Panc1 (cell line): ENCODE measurements around the gene TEDC1. TPM values are rescaled to one million over a fixed set of nuclear protein-coding genes. Genes with fewer than 3 reads are reported as not detected.

Experiments used
- ATAC-seq: fragments of 200-7000 bp; cut with Tn5 transposase; 2 replicates; pipeline ENCODE4 v1.9.1; 2020; ENCODE audit warnings: mild to moderate bottlenecking, moderate library complexity
- BruUV-seq: library from RNA; stranded (reverse); fragments of 400-500 nt; replicated peaks from 2 replicates; lab custom pipeline; 2021; lab: Mats Ljungman, UMichigan
- CTCF ChIA-PET: fragments of 300-600 bp; sonication (Branson Sonifier 250); formaldehyde crosslinking; loops from one replicate; lab custom pipeline; 2022; ENCODE audit warnings: antibody characterized with exemption; lab: Charles Lee
- POLR2A ChIA-PET: fragments of 300-600 bp; sonication (Branson Sonifier 250); formaldehyde crosslinking; loops from one replicate; lab custom pipeline; 2022; ENCODE audit warnings: antibody characterized with exemption; lab: Charles Lee
- DNase-seq: peaks from one replicate; pipeline ENCODE4 v3.0.0-alpha.2; 2010; ENCODE audit warnings: low read depth, low spot score
- H3K27ac ChIP-seq: 2 replicates; pipeline ENCODE4 v1.5.1; 2011; ENCODE audit warnings: mild to moderate bottlenecking, low read length, inconsistent platforms
- H3K27me3 ChIP-seq: fragments of 200-500 bp; sonication (Bioruptor generic); 2 replicates; pipeline ENCODE4 v1.6.0; 2014; ENCODE audit warnings: low read length, inconsistent platforms; ENCODE audit not compliant: control insufficient read depth, insufficient read depth
- H3K36me3 ChIP-seq: fragments of 200-500 bp; sonication (Bioruptor generic); 2 replicates; pipeline ENCODE4 v1.5.1; 2014; ENCODE audit warnings: inconsistent platforms, mild to moderate bottlenecking, low read length, moderate library complexity; ENCODE audit not compliant: control insufficient read depth, insufficient read depth
- H3K4me1 ChIP-seq: 2 replicates; pipeline ENCODE4 v1.5.1; 2011; ENCODE audit warnings: inconsistent platforms, mild to moderate bottlenecking, low read length, moderate library complexity; ENCODE audit not compliant: control insufficient read depth, insufficient read depth
- H3K4me3 ChIP-seq, 2 experiments: 2 replicates each; pipeline ENCODE4 v1.5.1; 2011 to 2012; ENCODE audit warnings: low read depth in 2 of 2, low read length in 2 of 2, mild to moderate bottlenecking in 2 of 2, inconsistent platforms in 1 of 2, moderate library complexity in 1 of 2
- H3K9me3 ChIP-seq: fragments of 200-500 bp; sonication (Bioruptor generic); 2 replicates; pipeline ENCODE4 v1.5.1; 2014; ENCODE audit warnings: low read depth, mild to moderate bottlenecking, inconsistent platforms, low read length, moderate library complexity; ENCODE audit not compliant: control insufficient read depth, insufficient read depth
- POLR2AphosphoS5 ChIP-seq: IDR thresholded peaks from 2 replicates; pipeline ENCODE4 v1.6.1; 2012; ENCODE audit warnings: mild to moderate bottlenecking, low read depth, low read length, moderate library complexity
- SIN3A ChIP-seq: IDR thresholded peaks from 2 replicates; pipeline ENCODE4 v1.6.1; 2012; ENCODE audit warnings: low read depth, mild to moderate bottlenecking, low read length, moderate library complexity, borderline replicate concordance; ENCODE audit not compliant: insufficient read depth
- TCF7L2 ChIP-seq: IDR thresholded peaks from 2 replicates; pipeline ENCODE4 v1.6.1; 2011; ENCODE audit warnings: mild to moderate bottlenecking, low read depth, low read length, inconsistent platforms
- in situ Hi-C: cut with HindIII; loops from 2 replicates; pipeline ENCODE4 v1.10.0; 2016; ENCODE audit warnings: low sequenced_read_pairs, low pct_unique_long_range_greater_than_20kb
- intact Hi-C: fragments of 100-400 bp; cut with micrococcal nuclease; formaldehyde crosslinking; loops from one replicate; pipeline ENCODE4 v1.10.0; 2022; ENCODE audit not compliant: unreplicated experiment
- total RNA-seq: library from RNA; stranded (reverse); gene quantifications from one replicate; pipeline ENCODE4 v1.2.1, GENCODE V29; 2021; ENCODE audit not compliant: unreplicated experiment
- TF ChIP-seq, protein P1 (sequence below), 2 experiments: IDR thresholded peaks; 2 replicates each; pipeline ENCODE4 v1.6.1; 2011 to 2012; ENCODE audit warnings: low read depth in 2 of 2, control low read depth in 1 of 2, low read length in 1 of 2, mild to moderate bottlenecking in 1 of 2, moderate library complexity in 1 of 2; ENCODE audit not compliant: insufficient read depth in 1 of 2
- TF ChIP-seq, protein P2 (sequence below): fragments of 450-650 bp; IDR thresholded peaks from 2 replicates; pipeline ENCODE4 v1.5.1; 2017; ENCODE audit warnings: mild to moderate bottlenecking

The TEDC1 gene
- total RNA-seq, 1 experiment from 2014 or later, result 47.8 TPM

DNA sequence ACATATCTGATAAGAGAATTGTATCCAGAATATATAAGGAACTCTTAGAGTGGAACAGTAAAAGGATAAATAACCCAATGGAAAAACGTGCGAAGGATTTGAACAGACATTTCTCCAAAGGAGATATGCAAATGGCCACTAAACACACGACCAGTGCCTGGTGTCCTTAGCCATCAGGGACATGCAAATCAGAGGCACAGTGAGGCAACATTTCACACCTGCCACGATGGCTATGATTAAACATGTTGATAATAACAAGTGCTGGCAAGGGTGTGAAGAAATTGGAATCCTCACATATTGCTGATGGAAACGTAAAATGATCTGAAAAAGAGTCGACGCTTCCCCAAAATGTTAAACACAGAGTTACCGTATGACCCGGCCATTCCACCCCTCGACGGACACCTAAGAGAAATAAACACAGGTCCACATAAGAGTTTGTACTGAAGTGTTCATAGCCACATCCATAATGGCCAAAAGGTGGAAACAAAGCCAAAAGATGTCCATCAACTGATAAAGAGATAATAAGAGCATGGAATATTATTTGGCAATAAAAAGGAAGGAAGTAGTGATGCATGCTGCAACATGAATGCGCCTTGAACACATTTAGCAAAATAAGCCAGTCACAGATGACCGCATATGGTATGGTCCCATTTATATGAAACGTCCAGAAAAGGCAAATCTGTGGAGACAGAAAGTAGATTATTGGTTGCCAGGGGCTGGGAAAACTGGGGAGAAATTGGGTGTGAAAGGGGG, 29.1 kb downstream of the TEDC1 start:
- Histone ChIP-seq H3K27ac (no peak overlapping the region), H3K4me3 (no peak overlapping the region), H3K27me3 (no peaks in the 10 kb centered on the region), H3K9me3 (no peaks in the 10 kb centered on the region), H3K36me3 (no peaks in the 10 kb centered on the region), H3K4me1 (no peaks in the 10 kb centered on the region)
- intact Hi-C loops, result no loop called here
- TF ChIP-seq POLR2AphosphoS5 (no peak), SIN3A (no peak), TCF7L2 (no peak)
- TF ChIP-seq, protein P1, sequence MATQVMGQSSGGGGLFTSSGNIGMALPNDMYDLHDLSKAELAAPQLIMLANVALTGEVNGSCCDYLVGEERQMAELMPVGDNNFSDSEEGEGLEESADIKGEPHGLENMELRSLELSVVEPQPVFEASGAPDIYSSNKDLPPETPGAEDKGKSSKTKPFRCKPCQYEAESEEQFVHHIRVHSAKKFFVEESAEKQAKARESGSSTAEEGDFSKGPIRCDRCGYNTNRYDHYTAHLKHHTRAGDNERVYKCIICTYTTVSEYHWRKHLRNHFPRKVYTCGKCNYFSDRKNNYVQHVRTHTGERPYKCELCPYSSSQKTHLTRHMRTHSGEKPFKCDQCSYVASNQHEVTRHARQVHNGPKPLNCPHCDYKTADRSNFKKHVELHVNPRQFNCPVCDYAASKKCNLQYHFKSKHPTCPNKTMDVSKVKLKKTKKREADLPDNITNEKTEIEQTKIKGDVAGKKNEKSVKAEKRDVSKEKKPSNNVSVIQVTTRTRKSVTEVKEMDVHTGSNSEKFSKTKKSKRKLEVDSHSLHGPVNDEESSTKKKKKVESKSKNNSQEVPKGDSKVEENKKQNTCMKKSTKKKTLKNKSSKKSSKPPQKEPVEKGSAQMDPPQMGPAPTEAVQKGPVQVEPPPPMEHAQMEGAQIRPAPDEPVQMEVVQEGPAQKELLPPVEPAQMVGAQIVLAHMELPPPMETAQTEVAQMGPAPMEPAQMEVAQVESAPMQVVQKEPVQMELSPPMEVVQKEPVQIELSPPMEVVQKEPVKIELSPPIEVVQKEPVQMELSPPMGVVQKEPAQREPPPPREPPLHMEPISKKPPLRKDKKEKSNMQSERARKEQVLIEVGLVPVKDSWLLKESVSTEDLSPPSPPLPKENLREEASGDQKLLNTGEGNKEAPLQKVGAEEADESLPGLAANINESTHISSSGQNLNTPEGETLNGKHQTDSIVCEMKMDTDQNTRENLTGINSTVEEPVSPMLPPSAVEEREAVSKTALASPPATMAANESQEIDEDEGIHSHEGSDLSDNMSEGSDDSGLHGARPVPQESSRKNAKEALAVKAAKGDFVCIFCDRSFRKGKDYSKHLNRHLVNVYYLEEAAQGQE (IDR thresholded peaks at IDR 0.05; ENCODE audit: insufficient read depth in 1 of 2, low read depth in 2 of 2, low read length in 1 of 2), result no peak
- TF ChIP-seq, protein P2, sequence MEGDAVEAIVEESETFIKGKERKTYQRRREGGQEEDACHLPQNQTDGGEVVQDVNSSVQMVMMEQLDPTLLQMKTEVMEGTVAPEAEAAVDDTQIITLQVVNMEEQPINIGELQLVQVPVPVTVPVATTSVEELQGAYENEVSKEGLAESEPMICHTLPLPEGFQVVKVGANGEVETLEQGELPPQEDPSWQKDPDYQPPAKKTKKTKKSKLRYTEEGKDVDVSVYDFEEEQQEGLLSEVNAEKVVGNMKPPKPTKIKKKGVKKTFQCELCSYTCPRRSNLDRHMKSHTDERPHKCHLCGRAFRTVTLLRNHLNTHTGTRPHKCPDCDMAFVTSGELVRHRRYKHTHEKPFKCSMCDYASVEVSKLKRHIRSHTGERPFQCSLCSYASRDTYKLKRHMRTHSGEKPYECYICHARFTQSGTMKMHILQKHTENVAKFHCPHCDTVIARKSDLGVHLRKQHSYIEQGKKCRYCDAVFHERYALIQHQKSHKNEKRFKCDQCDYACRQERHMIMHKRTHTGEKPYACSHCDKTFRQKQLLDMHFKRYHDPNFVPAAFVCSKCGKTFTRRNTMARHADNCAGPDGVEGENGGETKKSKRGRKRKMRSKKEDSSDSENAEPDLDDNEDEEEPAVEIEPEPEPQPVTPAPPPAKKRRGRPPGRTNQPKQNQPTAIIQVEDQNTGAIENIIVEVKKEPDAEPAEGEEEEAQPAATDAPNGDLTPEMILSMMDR, result no peak
- ChIA-PET CTCF (no interaction called here), POLR2A (no interaction called here)
- ATAC-seq, result no peak
- DNase-seq, result no peak
- BruUV-seq, result no TSS peak
- in situ Hi-C loops, result no loop called here

DNA sequence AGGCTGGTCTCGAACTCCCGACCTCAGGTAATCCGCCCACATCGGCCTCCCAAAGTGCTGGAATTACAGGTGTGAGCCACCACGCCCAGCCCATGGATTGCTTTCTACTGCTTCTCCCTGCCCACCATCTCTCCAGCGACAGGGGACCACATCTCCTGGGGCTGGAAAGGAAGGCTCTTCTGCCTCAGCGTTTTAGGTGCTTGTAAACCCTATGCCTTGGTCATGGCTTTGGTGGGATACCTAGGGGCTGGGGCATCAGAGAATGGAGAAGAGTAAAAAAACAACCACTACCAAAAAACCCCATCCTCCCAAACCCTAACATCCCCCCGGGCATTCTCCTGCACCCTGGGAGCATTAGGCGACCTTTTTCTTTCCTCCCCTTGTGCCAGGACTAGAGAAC, 34.3 kb downstream of the TEDC1 start:
- in situ Hi-C loops (no loop called here), intact Hi-C loops (no loop called here)
- TF ChIP-seq, protein P2, result no peak
- TF ChIP-seq, protein P1 (IDR thresholded peaks at IDR 0.05; ENCODE audit: insufficient read depth in 1 of 2, low read depth in 2 of 2, low read length in 1 of 2), result no peak
- DNase-seq (no peak), ATAC-seq (no peak)
- H3K36me3 ChIP-seq, result no peaks in the 10 kb centered on the region
- no peaks in the 10 kb centered on the region for H3K4me1 ChIP-seq
- H3K27ac ChIP-seq, result no peak overlapping the region
- CTCF ChIA-PET, result no interaction called here
- peak overlapping the region in 1 of 2 experiments; percentile 41; a peak in 1 of 4 replicates for H3K4me3 ChIP-seq
- no TSS peak for BruUV-seq
- H3K9me3 ChIP-seq, result no peaks in the 10 kb centered on the region
- no peaks in the 10 kb centered on the region for H3K27me3 ChIP-seq
- POLR2A ChIA-PET, result no interaction called here
